Measurements from ENCODE around the gene HPCAL1.

The HPCAL1 gene

GRCh38 chr2:10414591-10414990 is 111.9 kb downstream of the HPCAL1 start:
- H3K27ac ChIP-seq, result no peak overlapping the region
- no peak for TF ChIP-seq ZFX (IDR thresholded peaks at IDR 0.05; ENCODE audit: borderline replicate concordance)
- TF ChIP-seq CTCF (IDR thresholded peaks at IDR 0.05), result no peak

GRCh38 chr2:10415048-10415447 is 112.3 kb downstream of the HPCAL1 start:
- TF ChIP-seq CTCF (IDR thresholded peaks at IDR 0.05), result no peak
- TF ChIP-seq ZFX (IDR thresholded peaks at IDR 0.05; ENCODE audit: borderline replicate concordance), result no peak
- no peak overlapping the region for H3K27ac ChIP-seq

GRCh38 chr2:10415640-10416039 is 112.9 kb downstream of the HPCAL1 start:
- H3K27ac ChIP-seq, result no peak overlapping the region
- TF ChIP-seq CTCF (IDR thresholded peaks at IDR 0.05) (no peak), ZFX (IDR thresholded peaks at IDR 0.05; ENCODE audit: borderline replicate concordance) (no peak)

GRCh38 chr2:10417551-10418335 is 115.0 kb downstream of the HPCAL1 start:
- H3K27ac ChIP-seq, result no peak overlapping the region
- TF ChIP-seq ZFX (IDR thresholded peaks at IDR 0.05; ENCODE audit: borderline replicate concordance), result no peak
- no peak for TF ChIP-seq CTCF (IDR thresholded peaks at IDR 0.05)

- H3K27ac ChIP-seq, result no peak overlapping the region
- TF ChIP-seq CTCF (IDR thresholded peaks at IDR 0.05), result no peak
- TF ChIP-seq ZFX (IDR thresholded peaks at IDR 0.05; ENCODE audit: borderline replicate concordance), result no peak
These were observed 117.0 kb downstream of the HPCAL1 start for GRCh38 chr2:10419553-10420257.

- TF ChIP-seq CTCF (IDR thresholded peaks at IDR 0.05) (no peak), ZFX (IDR thresholded peaks at IDR 0.05; ENCODE audit: borderline replicate concordance) (no peak)
- H3K27ac ChIP-seq, result no peak overlapping the region
These were observed 119.5 kb downstream of the HPCAL1 start for GRCh38 chr2:10422251-10422650.

Measured in 22Rv1 (cell line).